Activated CD8-positive, alpha-beta T cell treated with anti-CD3 and anti-CD28 coated beads for 36 hours (primary cell): Measurements from ENCODE around the gene CATSPERZ. TPM values are rescaled to one million over a fixed set of nuclear protein-coding genes. Genes with fewer than 3 reads are reported as not detected.

ENCODE experiments used
- ATAC-seq: fragments of 200-7000 bp; cut with Tn5 transposase; one replicate; pipeline ENCODE4 v1.10.0; 2021; ENCODE audit warnings: mild to moderate bottlenecking, moderate library complexity
- CTCF ChIA-PET: fragments of 350-600 bp; sonication (Branson Sonifier 250); formaldehyde crosslinking; loops from one replicate; lab custom pipeline; 2021; ENCODE audit warnings: antibody characterized with exemption; lab: Charles Lee
- POLR2A ChIA-PET: fragments of 350-600 bp; sonication (Branson Sonifier 250); formaldehyde crosslinking; loops from one replicate; lab custom pipeline; 2021; ENCODE audit warnings: antibody characterized with exemption; lab: Charles Lee
- DNase-seq: peaks from one replicate; pipeline ENCODE4 v3.0.0-alpha.2; 2020
- H3K27ac Mint-ChIP-seq: one replicate; pipeline ENCODE4 v1.8.0; 2021; ENCODE audit warnings: mild to moderate bottlenecking, mixed read lengths
- H3K27me3 Mint-ChIP-seq: one replicate; pipeline ENCODE4 v1.8.0; 2021; ENCODE audit warnings: mixed read lengths
- H3K36me3 Mint-ChIP-seq: one replicate; pipeline ENCODE4 v1.8.0; 2021; ENCODE audit warnings: low read depth, mixed read lengths
- H3K4me1 Mint-ChIP-seq: one replicate; pipeline ENCODE4 v1.8.0; 2021; ENCODE audit warnings: low read depth, mixed read lengths
- H3K4me3 Mint-ChIP-seq: one replicate; pipeline ENCODE4 v1.8.0; 2021; ENCODE audit warnings: mild to moderate bottlenecking, moderate library complexity, mixed read lengths
- H3K9me3 Mint-ChIP-seq: one replicate; pipeline ENCODE4 v1.8.0; 2021; ENCODE audit warnings: mixed read lengths
- intact Hi-C: fragments of 100-400 bp; cut with micrococcal nuclease; formaldehyde crosslinking; loops from one replicate; pipeline ENCODE4 v1.10.0; 2022
- total RNA-seq, 2 experiments: library from RNA; stranded (reverse); gene quantifications; one replicate each; pipeline ENCODE4 v1.2.3, GENCODE V29; 2021
- TF ChIP-seq, protein P1 (sequence below): fragments of 200-600 bp; IDR thresholded peaks from one replicate; pipeline ENCODE4 v1.8.0; 2022; ENCODE audit warnings: antibody characterized with exemption, mild to moderate bottlenecking

Gene CATSPERZ
- total RNA-seq, 2 experiments from 2014 or later: 0.52 TPM; not detected in 1

DNA sequence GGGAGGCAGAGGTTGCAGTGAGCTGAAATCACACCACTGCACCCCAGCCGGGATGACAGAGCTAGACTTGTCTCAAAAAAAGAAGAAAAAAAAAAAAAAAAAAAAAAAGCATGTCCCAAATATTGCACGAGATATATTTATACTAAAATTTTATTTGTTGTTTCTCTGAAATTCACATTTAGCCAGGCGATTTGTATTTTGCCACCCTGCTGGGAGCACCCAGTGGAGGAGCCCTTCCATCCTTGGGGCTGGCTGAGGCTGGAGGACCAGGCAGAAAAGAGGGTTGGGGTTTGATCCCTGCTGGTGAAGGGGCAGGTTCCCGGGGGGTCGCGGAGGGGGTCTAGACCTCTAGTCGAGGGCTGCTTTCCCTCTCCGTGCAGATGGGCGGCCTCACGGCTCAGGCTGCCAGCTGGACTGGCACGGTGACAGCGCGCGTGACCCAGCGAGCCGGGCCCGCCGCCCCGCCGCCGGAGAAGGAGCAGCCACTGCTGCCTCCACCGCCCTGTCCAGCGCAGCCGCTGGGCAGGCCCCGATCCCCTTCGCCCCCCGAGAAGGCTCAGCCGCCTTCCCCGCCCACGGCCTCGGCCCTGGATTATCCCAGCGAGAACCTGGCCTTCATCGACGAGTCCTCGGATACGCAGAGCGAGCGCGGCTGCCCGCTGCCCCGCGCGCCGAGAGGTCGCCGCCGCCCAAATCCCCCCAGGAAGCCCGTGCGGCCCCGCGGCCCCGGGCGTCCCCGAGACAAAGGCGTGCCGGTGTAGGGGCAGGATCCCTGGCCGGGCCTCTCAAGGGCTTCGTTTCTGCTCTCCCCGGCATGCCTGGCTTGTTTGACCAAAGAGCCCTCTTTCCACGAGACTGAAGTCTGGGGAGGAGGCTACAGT lies 952 bp upstream of the CATSPERZ start:
- no peak for DNase-seq
- Mint-ChIP-seq H3K9me3 (no peaks in the 10 kb centered on the region), H3K36me3 (no peaks in the 10 kb centered on the region), H3K27me3 (peaks cover 62% of the 10 kb centered on the region), H3K4me1 (peaks cover 17% of the 10 kb centered on the region), H3K27ac (no peak overlapping the region), H3K4me3 (no peak overlapping the region)
- CTCF ChIA-PET: no interaction called here
- no peak for ATAC-seq
- TF ChIP-seq, protein P1, sequence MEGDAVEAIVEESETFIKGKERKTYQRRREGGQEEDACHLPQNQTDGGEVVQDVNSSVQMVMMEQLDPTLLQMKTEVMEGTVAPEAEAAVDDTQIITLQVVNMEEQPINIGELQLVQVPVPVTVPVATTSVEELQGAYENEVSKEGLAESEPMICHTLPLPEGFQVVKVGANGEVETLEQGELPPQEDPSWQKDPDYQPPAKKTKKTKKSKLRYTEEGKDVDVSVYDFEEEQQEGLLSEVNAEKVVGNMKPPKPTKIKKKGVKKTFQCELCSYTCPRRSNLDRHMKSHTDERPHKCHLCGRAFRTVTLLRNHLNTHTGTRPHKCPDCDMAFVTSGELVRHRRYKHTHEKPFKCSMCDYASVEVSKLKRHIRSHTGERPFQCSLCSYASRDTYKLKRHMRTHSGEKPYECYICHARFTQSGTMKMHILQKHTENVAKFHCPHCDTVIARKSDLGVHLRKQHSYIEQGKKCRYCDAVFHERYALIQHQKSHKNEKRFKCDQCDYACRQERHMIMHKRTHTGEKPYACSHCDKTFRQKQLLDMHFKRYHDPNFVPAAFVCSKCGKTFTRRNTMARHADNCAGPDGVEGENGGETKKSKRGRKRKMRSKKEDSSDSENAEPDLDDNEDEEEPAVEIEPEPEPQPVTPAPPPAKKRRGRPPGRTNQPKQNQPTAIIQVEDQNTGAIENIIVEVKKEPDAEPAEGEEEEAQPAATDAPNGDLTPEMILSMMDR: no peak
- POLR2A ChIA-PET: no interaction called here
- intact Hi-C loops: no loop called here

DNA sequence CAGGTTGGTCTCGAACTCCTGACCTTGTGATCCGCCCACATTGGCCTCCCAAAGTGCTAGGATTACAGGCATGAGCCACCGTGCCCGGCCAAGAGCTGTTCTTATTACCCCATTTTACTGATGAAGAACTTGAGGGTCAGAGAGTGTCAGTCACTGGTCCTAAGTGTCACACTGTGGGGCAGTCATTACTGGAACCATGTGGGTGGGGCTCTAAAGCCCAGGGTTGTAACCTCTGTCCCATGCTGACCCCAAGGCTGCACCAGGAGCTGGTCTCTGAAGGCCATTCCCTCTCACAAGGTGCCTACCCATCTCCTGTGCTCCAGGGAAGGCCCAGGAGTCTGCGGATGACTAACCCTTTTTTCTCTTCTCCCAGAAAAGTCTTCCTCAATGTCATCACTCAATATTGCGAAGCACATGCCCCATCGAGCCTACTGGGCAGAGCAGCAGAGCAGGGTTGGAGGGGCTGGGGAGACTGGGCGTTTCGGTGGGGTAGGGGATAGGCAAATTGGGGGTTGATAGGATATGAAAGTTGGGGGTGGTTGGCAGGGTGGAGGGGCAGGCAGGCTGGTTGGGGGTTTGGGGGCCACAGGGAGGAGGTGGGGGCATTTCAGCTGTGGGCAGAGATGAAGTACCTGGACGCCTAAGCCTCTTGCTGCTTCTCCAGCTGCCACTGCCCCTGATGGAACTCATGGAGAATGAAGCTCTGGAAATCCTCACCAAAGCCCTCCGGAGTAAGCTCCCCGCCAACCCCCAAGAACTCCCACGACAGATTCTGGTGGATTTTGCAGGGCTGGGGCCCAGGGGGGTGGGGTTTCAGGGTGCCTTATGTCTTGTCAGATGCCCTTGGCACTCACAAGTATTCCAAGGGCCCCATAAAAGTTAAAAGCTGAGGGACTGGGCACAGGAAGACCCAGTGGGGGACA lies 3.2 kb downstream of the CATSPERZ start:
- ChIA-PET POLR2A (interaction anchor here (0.6 to 5.3 kb wide), 19 partner anchors 10 to 118 kb away, joined by 3 to 55 read pairs (median 5); partner anchors contain the start of genes BAD, FERMT3, GPR137 and PRDX5), CTCF (interaction anchor here (1.0 to 6.0 kb wide), 17 partner anchors 13 to 385 kb away, joined by 3 to 111 read pairs (median 11); partner anchors contain the start of genes BAD, FERMT3, GPR137 and NUDT22)
- Mint-ChIP-seq H3K36me3 (peaks cover 15% of the 10 kb centered on the region), H3K4me1 (peaks cover 26% of the 10 kb centered on the region), H3K4me3 (peak overlapping the region; percentile 89), H3K27me3 (peaks cover 24% of the 10 kb centered on the region), H3K27ac (peak overlapping the region; percentile 97), H3K9me3 (no peaks in the 10 kb centered on the region)
- no peak for ATAC-seq
- DNase-seq: no peak
- TF ChIP-seq, protein P1: no peak
- intact Hi-C loops: loop anchor here (5.0 to 10.0 kb wide), 2 partner anchors 59 to 101 kb away; partner anchors contain the start of genes FKBP2 and PPP1R14B

DNA sequence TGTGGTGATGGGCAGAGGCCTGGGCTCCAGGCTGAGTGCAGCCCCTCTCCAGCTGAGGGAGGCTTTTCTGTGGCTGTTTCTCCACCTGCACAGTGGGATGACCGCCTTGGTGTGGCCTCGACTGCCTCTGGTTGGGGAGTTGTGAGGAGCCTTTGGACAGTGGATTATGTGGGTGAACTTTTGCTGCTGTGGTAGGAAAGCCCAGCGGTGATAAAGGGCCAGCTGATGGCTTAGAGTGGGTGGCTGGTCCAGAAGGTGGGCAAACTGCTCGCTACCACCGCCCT lies 3.8 kb downstream of the CATSPERZ start:
- Mint-ChIP-seq H3K9me3 (no peaks in the 10 kb centered on the region), H3K27ac (peak overlapping the region; percentile 97), H3K4me1 (peaks cover 26% of the 10 kb centered on the region), H3K36me3 (peaks cover 15% of the 10 kb centered on the region), H3K27me3 (peaks cover 20% of the 10 kb centered on the region), H3K4me3 (peak overlapping the region; percentile 89)
- ATAC-seq (no peak), DNase-seq (no peak)
- CTCF ChIA-PET: interaction anchor here (0.9 to 6.0 kb wide), 19 partner anchors 13 to 385 kb away, joined by 3 to 111 read pairs (median 9); partner anchors contain the start of genes BAD, DNAJC4, FERMT3 and GPR137
- intact Hi-C loops: loop anchor here (5.0 to 10.0 kb wide), 2 partner anchors 59 to 102 kb away; partner anchors contain the start of genes FKBP2 and PPP1R14B
- POLR2A ChIA-PET: interaction anchor here (0.6 to 5.3 kb wide), 17 partner anchors 10 to 119 kb away, joined by 3 to 55 read pairs (median 5); partner anchors contain the start of genes FERMT3, FKBP2, PRDX5 and STIP1
- TF ChIP-seq, protein P1: no peak

DNA sequence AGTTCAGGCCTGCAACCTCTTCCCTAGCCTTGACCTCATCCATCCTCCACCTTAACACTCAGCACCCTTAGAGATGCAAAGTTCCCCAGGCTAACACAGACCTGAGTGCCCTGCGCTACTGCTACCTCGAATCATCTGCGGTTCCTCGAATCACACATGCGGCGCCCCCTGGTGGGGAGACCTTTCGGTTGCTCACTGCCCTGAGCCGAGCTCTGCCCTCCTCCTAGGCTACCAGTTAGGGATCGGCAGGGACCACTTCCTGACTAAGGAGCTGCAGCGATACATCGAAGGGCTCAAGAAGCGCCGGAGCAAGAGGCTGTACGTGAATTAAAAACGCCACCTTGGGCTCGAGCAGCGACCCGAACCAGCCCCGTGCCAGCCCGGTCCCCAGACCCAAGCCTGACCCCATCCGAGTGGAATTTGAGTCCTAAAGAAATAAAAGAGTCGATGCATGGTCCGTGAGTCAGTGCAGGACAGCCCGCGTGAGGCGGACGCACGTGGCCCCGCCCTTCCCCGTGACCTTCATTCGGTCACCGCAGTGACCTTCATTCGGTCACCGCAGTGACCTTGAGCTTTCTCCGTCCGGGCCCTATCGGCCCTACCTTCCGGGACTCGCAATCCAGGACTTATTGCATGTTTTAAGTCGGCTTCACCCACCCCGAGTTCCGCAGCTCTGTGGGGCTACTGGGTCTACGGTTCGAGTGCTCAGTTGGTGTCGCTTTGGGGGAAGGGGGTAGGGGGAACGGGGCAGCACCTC lies 4.3 kb downstream of the CATSPERZ start:
- ATAC-seq: peak; percentile 38
- peak; percentile 99 for DNase-seq
- peaks cover 15% of the 10 kb centered on the region for H3K36me3 Mint-ChIP-seq
- intact Hi-C loops: loop anchor here (5.0 to 10.0 kb wide), 2 partner anchors 60 to 102 kb away; partner anchors contain the start of genes FKBP2 and PPP1R14B
- H3K27ac Mint-ChIP-seq: peak overlapping the region; percentile 97
- POLR2A ChIA-PET: interaction anchor here (0.6 to 5.3 kb wide), 21 partner anchors 9 to 1463 kb away, joined by 3 to 55 read pairs (median 6); partner anchors contain the start of genes BAD, FERMT3, FKBP2 and PRDX5
- H3K4me1 Mint-ChIP-seq: peaks cover 29% of the 10 kb centered on the region
- H3K4me3 Mint-ChIP-seq: peak overlapping the region; percentile 89
- CTCF ChIA-PET: interaction anchor here (0.8 to 6.0 kb wide), 28 partner anchors 9 to 384 kb away, joined by 3 to 111 read pairs (median 6); partner anchors contain the start of genes BAD, DNAJC4, FERMT3 and GPR137
- peaks cover 18% of the 10 kb centered on the region for H3K27me3 Mint-ChIP-seq
- TF ChIP-seq, protein P1: peak; percentile 87
- H3K9me3 Mint-ChIP-seq: no peaks in the 10 kb centered on the region
